GM12892 (cell line): Measurements from ENCODE around the gene SAE1.

ENCODE experiments used
- POLR2A ChIP-seq: IDR thresholded peaks from 2 replicates; pipeline ENCODE4 v1.6.1; 2011; ENCODE audit warnings: low read depth, low read length, control low read depth
- TAF1 ChIP-seq: IDR thresholded peaks from 2 replicates; pipeline ENCODE4 v1.6.1; 2011; ENCODE audit warnings: low read depth, mild to moderate bottlenecking, control low read depth, low read length, borderline replicate concordance

DNA sequence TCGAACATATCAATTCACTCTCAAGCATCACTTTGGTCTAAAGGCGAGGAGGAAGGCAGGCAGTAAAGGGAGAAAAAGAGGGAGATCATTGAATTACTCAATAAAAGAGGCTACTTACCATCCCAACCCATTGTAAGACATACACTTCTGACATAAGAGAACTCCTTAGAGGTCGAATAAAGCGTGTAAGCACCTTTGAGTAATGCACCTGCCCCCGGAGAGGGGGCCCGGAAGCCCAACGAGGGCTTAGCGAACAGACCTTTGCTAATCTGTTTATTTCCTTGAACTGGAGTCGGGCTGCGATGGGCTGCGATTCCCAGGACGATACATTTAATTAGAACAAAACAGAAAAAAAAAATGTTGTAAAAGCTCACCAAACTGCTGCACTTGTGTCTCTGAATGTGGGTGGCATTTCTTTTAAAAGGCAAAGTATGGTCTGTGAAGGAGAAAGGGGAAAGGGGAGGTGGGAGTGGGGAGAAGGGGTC lies 20.1 kb upstream of the SAE1 start:
- no peak; the same call in 1 of the 2 replicates for TF ChIP-seq POLR2A
- 0 out of 2 replicates have a peak, but pooled peaks have one; percentile 16 for TF ChIP-seq TAF1
